HG02759 (cell line): ENCODE results near the gene LANCL1.
"Not testable (repeated sequence)": the region's sequence is repeated elsewhere in the genome, so short reads cannot be mapped to it uniquely, and the experiment has no call there.

Experiments used
- ATAC-seq: cut with Tn5 transposase; IDR thresholded peaks from one replicate; pipeline ENCODE4 v1.9.1; 2021; ENCODE audit warnings: mild to moderate bottlenecking, moderate library complexity; ENCODE audit not compliant: unreplicated experiment

The LANCL1 gene

DNA sequence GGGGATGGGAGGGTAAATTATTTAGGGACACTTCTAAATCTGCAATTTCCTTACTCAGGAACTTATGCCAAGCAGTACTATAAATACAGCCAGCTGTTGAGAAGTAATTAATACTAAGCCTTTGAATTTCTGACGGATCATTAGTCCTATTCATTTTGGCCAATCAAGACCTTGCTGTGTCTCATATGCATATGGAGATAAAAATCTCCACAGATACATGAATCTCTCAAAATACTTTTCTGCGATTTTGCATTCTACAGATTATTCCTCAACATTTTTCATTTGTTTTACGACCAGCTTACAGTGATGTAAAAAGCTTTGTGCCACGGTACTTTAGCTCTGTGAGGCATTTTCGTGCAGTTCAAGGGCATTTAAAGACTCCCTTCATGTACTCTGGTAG lies 16.7 kb downstream of the LANCL1 start:
- no peak for ATAC-seq

DNA sequence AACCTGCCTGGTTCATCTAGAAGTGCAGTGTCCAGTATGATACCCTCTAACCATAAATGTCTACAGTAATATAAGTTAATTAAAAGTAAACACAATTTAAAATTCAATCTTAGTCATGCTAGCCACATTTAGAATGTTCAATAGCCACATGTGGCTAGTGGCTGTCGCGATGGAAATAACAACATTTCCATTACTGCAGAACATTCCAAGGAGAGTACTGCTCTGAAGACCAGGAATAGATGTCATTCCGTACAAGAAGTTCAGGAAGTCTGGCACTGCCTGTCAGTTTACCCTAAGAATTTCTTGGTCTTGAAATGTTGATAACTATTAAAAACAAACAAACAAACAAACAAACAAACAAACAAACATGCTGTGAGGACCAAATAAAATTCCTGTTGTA lies 17.2 kb downstream of the LANCL1 start:
- no peak for ATAC-seq

DNA sequence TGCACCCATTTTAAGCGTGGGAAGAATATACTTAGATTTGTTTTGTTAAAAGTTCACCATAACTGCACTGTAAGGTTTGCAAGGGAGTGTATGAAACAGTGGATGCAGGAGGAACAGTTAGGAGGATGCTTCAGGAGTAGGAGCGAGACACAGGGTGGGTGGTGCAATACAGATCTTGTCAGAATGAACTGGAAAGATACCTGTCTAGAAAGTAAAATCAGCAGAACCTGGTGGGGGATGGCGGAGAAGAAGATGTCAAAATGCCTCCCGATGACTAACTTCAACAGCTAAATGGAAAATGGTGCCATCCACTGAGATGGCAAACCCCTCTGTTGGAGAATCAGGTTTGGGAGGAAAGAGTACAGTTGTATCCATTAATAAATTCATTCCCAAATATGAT lies 18.2 kb downstream of the LANCL1 start:
- no peak for ATAC-seq

DNA sequence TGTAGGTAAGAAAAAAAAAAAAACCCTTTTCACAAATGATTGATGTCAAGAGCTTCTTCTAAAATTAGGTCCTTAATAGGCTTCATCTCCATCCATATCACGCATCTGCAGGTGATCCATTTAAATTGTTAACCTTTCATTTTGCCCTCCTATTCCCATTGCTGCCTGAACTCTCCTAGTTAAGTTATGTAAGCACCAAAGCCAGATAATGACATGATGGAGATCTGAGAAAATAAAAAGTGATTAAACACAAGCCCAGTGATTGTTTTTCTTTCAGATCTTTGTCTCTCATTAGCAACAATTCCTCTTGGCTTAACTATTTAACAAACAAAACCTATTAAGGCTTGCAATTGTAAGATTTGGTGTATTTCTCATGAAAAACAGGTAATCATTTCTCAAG lies 20.0 kb downstream of the LANCL1 start:
- ATAC-seq: no peak

DNA sequence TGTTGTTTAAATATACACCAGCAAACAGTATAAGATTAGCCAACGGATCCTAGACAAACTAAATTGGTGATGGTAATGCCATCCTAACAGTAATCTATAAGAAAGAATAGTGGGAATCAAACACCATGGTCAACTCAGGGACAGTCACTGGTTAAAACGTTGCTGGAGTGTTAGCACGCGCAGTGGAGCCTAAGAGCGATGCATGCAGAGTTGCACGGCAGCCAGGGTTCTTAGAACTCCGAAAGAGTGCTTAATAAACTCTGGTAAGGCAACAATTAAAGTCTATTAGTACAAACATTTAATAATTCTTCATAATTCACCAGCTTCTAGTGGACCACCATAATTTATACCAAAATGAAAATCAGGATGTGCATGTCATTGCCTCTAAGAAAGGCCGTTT lies 22.2 kb downstream of the LANCL1 start:
- ATAC-seq: no peak

DNA sequence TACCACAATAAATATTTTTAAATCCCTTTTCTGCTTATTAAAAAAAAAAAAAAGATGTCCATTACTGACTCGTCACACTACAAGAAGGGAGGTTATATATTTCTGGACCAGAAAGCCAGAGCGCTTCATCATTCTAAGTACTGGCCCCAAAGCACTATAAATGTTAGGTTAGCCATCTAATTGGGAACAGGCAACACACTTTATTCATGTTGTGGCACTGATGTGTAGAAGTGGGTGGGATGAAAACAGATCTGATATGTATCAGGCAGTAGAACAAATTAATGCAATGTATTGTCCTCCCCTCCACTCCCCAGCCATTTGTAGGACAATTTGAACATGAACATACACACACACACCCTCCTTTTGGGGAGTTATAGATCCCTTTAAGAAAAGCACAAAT lies 24.4 kb downstream of the LANCL1 start:
- no peak for ATAC-seq

DNA sequence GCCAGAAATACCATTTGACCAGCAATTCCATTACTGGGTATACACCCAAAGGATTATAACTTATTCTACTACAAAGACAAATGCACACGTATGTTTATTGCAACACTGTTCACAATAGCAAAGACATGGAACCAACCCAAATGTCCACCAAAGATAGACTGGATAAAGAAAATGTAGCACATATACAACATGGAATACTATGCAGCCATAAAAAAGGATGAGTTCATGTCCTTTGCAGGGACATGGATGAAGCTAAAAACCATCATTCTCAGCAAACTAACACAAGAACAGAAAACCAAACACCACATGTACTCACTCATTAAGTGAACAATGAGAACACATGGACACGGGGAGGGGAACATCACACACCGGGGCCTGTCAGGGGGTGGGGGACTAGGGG lies 25.6 kb downstream of the LANCL1 start:
- not testable (repeated sequence) for ATAC-seq

DNA sequence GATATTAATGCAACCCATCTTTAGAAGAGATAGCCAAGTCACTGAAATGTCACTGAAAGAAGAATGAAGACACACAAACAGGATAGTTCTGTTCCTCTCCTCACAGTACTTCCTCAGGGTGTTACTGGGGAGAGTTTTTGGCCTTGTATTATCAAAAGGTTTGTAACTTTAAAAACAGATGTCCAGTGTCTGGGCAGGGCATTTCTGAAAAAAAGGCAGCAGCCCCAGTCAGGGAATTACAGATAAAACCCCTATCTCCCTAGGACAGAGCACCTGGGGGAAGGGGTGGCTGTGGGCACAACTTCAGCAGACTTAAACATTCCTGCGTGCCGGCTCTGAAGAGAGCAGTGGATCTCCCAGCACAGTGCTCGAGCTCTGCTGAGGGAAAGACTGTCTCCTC lies 30.8 kb downstream of the LANCL1 start:
- no peak for ATAC-seq

DNA sequence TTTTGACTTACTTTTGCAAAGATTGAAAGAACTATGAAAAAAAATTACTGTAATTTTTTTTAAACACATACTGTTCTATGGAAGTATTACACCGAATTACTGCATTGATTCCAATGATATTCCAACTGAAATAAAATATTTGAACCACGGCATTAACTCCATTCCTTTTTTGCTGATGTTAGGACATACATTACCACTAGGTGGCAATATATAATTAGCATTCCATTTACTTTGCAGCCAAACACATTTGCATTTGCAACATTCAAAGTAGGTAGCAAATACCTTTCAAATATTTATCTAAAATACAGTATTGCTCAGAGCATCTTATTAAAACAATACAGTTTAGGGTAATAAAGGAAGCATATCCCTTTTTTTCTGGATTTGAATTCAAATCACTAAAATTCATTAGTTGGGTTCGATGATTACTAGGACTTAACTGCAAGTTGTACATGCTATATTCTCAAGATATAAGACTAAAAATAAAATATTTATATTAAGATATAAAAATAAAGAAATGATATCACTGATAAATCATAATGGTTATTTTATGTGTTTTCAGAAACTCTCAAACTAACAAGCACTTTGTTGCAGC lies 31.3 kb downstream of the LANCL1 start:
- ATAC-seq: no peak

DNA sequence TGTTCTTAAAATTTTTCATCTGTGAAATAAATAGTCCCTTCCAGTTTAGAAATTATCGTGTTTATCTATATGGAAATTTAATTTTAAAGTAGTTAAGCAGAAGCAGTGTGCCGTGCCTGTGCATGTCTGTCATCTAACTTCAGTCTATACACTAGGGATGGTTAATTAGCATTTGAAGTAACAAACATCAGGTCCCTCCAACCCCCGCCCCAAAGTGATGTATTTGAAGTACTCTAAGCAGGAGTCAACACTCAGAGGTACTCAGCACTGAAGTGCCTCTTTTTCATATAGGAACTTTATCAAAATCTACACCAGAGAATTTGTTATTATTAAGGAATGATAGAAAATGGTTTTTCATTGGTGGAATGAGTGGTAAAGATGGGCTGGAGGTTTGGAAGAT lies 33.0 kb downstream of the LANCL1 start:
- ATAC-seq: no peak

DNA sequence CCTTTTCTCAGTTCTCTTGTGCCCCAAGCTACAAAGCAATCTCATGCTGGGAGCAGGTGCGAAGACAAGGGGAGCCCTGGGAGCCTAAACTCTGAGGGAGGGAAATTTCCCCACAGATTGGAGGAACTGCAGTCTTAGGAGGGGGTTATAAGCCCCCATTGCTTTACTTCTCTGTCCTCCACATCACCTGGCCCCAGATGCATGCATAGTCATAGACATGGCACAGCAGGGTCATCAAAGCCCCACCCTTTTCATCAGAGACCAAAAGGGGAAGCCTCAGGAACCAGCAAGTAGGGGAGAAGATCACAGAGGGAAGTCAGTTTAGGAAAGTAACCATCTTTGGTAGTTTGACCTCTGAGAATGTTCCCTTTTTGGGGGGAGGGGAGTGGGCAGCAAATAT lies 33.7 kb downstream of the LANCL1 start:
- peak; percentile 24 for ATAC-seq

DNA sequence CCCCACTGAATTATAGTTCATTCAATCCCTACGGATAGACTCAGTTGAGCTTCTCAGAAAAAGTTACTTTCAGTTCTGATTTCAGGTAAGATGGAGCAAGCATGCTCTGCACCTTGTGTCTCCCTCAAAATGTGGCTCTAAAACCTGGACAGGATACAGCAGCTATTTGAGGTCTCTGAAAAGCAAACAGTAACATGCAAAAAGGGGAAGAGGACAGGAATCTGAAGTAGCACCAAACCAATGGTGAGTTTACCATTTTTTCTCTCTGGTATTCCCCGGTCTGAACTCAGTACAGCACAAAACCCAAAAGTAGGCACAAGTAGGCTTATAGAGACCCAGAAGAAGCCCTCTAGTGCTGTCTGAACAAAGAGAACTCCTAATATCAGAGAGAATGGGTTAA lies 34.1 kb downstream of the LANCL1 start:
- peak; percentile 71 for ATAC-seq

DNA sequence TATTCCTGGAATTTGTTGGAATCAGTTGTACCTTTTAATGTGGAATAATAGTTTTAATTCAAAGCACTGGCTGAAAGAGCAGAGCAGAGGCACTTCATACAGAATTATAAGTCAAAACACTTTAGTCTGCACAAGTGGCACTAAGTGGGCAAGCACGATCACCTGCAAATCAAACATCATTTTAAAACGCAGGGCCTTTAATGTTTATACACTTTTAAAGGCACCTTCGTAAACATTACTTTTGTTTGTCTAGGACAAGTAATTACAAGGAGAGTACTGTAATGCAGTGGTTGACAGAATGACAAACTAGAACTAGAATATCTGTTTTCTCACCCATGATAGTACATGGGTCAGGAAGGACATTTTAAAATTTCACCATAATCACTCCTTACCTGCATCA lies 36.4 kb downstream of the LANCL1 start:
- no peak for ATAC-seq

DNA sequence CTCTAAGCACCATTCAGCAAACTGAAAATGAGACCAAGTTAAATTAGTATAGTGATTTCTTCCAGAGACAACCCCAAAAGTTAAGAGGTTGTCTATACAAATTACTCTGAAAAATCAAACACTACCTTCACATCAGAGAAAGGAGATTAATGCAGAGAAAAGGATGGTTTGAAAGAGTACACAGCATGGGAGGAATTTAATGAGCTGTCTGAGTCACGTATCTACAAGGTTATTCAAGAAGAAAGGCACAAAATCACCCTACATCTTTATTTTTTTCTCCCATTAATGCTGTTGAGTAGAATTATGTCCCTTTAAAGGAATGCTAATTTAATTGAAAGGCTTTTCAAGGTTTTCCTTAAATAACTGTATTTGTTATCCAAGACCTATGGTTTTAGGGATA lies 41.1 kb downstream of the LANCL1 start:
- ATAC-seq: no peak

DNA sequence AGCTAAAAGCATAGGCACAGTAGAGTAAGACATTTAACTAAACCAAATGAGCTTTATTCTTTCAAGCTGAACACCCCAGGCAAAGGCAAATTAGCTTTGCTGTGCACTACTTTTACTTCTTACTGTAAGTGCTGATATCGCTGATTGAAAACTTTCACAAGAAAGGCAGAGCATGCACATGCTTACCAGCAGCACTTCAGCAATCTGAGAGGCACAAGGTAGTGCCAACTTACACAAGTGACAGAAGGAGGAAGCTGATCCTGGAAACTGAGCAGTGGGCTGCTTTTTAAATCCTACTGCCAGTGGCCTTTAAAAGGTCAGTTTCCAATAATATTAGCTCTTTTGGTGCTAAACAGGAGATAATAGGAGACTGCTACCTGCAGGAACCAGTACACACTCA lies 43.9 kb downstream of the LANCL1 start:
- ATAC-seq: no peak

DNA sequence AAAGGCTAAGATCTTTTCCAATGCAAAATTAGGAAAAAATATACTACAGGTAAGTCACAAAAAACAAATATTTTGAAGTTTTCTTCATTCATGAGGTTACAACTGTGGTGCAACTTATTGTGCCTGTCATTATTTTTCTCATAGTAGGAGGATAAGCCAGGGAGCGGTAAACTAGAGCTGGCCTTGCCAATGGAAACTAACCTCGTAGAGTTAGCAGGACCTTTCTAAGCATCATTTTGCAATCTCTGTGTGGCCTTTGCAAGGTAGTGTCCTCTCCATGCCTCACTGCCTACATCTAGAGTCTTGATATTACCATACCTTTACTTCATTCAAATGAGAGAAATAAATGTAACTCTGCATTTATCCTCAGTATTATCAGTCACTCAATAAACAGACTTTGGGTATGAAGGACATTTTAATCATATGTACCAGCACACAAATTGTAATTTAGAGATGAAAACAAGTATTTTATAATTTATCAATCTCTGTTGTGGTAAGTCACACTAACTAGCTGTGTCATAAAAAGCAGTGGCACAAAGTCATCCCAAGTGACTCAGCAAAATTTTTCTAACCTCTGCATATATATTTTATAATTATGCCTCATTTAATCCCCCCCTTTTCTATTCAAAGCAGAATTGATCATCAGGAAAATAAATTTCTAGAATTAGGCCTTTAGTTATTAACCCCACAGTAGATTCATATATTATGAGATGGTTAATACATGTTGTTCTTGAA lies 47.0 kb downstream of the LANCL1 start:
- ATAC-seq: no peak

DNA sequence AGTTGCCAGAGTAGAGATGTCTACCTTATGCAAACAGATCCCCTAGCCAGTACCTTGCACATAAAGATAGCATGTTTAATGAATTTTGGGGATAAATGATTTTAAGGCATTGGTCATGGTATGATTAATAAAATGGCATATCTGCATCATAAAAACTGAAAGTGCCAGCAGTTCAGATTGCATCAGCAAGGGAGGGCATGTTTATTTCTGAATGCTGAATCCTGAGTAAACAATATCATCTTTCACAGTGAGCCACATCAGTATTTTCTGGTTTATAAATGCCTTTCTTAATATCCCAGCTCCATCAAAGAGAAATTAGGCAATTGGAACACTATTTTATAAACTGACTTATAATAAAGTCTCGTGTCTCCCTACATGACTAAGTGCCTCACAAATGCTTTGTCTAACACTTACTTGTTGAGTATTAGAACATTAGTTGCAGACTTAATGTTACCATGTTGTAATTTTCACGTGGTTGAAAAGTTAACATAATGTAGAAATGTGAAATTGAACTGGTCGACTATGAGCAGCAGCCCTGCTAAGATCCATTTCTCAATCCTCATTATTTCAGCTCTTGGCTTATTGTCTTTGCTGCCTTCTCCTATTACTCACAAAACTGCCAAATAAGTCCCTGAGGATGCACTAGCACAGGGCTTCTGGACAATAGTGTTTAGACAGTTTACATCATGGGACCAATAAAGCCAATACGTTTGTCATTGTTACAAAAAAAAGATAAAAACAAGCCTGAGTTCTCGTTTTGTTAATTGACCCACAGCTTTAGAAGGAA lies 48.0 kb downstream of the LANCL1 start:
- ATAC-seq: no peak

DNA sequence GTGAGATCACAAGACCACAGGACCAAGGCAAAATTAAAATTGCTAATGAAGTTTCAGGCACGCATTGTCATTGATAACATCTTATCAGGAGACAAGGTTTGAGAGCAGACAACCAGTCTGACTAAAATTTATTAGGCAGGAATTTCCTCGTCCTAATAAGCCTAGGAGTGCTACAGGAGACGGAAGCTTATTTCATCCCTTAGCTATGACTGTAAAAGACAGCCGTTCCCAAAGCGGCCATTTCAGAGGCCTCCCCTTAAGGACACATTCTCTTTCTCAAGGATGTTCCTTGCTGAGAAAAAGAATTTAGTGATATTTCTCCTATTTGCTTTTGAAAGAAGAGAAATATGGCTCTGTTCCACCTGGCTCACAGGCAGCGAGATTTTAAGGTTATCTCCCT lies 49.2 kb downstream of the LANCL1 start:
- ATAC-seq: not testable (repeated sequence)

DNA sequence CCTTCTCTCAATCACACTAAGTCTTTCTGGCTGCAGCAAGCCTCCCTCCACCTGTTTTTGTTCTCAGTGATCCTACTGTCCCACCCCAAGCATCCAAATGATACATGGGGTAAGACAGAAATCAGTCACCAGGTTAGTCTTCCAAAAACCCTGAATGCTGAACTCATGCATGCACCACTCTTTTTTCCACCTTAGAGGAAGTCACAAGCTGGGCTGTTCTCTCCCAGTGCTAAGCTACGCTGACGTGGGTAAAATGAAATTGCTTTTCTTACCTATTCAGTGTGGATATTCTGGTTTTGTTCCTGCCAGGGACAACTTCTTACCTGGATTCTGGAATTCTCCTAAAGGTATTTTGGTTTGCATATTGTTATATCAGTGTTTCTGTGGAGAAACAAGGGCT lies 54.2 kb downstream of the LANCL1 start:
- no peak for ATAC-seq

DNA sequence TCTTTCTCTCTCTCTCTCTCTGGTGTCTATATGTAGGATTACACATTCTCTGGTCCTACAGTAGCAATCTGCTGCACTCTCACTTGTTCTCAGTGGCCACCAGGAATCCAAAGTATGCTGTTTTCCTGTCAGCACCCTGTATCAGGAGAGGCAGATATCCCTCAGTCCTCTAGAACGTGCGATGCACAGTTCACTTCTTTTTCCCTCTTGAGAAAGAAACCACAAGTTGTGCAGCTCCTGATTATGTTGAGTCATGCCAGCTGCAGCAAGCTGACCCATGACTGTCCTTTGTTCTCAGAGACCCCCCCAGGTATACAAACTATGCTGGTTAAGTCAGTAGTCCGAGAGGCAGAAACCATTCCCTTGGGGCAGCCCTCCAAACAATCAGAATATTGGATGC lies 54.6 kb downstream of the LANCL1 start:
- no peak for ATAC-seq

DNA sequence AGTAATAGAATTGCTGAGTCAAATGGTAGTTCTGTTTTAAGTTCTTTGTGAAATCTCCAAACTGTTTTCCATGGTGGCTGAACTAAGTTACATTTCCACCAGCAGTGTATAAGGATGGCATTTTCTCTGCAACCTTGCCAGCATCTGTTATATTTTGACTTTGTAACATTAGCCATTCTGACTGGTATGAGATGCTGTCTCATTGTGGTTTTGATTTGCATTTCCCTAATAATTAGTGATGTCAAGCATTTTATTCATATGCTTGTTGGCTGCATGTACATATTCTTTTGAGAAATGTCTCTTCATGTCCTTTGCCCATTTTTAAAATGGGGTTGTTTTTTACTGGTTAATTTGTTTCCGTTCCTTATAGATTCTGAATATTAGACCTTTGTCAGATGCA lies 63.9 kb downstream of the LANCL1 start:
- no peak for ATAC-seq

DNA sequence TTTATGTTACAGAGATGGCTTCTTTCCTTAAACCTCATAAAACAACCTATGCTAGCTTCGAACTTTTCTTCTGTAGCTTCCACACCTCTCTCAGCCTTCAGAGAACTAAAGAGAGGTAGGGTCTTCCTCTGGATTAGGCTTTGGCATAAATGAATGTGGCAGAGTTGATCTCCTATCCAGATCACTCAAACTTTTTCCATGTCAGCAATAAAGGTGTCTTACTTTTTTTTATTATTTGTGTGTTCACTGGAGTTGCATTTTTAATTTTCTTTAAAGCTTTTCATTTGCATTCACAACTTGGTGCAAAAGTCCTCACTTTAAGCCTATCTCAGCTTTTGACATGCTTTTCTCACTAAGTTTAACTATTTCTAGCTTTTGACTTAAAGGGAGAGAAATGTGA lies 66.0 kb downstream of the LANCL1 start:
- ATAC-seq: no peak
